Epithelial cell of esophagus (primary cell): ENCODE results near the gene AVEN.
"Not testable (repeated sequence)": the region's sequence is repeated elsewhere in the genome, so short reads cannot be mapped to it uniquely, and the experiment has no call there.

ENCODE experiments used
- DNase-seq: peaks from one replicate; pipeline ENCODE4 v3.0.0; 2010; ENCODE audit warnings: low read depth
- H3K4me3 ChIP-seq: 2 replicates; pipeline ENCODE4 v1.5.1; 2011; ENCODE audit warnings: mild to moderate bottlenecking, low read length, control low read depth
- CTCF ChIP-seq: IDR thresholded peaks from 2 replicates; pipeline ENCODE4 v1.5.1; 2011; ENCODE audit warnings: low read depth, mild to moderate bottlenecking, low read length, control low read depth, inconsistent platforms; ENCODE audit not compliant: insufficient read depth; ENCODE audit errors: missing control alignments

The AVEN gene

GRCh38 chr15:34055868-34056595 lies 17.0 kb upstream of the AVEN start:
- peak; percentile 28 for DNase-seq
- TF ChIP-seq CTCF = no peak

GRCh38 chr15:34054081-34054707 lies 15.2 kb upstream of the AVEN start:
- no peak for DNase-seq
- no peak for TF ChIP-seq CTCF
- no peak overlapping the region for H3K4me3 ChIP-seq

More at GRCh38 chr15:34055868-34056595, 17.0 kb upstream of the AVEN start:
- H3K4me3 ChIP-seq = no peak overlapping the region

GRCh38 chr15:34050385-34050784 lies 11.4 kb upstream of the AVEN start:
- not testable (repeated sequence) for H3K4me3 ChIP-seq, DNase-seq

- TF ChIP-seq CTCF = no peak
- no peak overlapping the region for H3K4me3 ChIP-seq
- DNase-seq = peak; percentile 78
Measured at GRCh38 chr15:34049112-34049511, 10.1 kb upstream of the AVEN start.

GRCh38 chr15:34047893-34048775 lies 9.1 kb upstream of the AVEN start:
- DNase-seq = no peak
- no peak for TF ChIP-seq CTCF
- no peak overlapping the region for H3K4me3 ChIP-seq

- DNase-seq = no peak
- TF ChIP-seq CTCF = no peak
- no peak overlapping the region for H3K4me3 ChIP-seq
Measured at GRCh38 chr15:34046471-34047145, 7.6 kb upstream of the AVEN start.

GRCh38 chr15:34043813-34044212 lies 4.8 kb upstream of the AVEN start:
- DNase-seq = no peak
- TF ChIP-seq CTCF = no peak
- no peak overlapping the region for H3K4me3 ChIP-seq
